Neural cell (in vitro differentiated cells): Measurements from ENCODE around the gene CLEC16A. TPM values are rescaled to one million over a fixed set of nuclear protein-coding genes. Genes with fewer than 3 reads are reported as not detected.

Experiments
- H2AFZ ChIP-seq: fragments of 200-600, 300-800 bp; sonication (generic), shearing (Covaris generic); 2 replicates; pipeline ENCODE4 v1.6.0; 2014; ENCODE audit warnings: low read depth, mild to moderate bottlenecking, antibody characterized with exemption, low read length, moderate library complexity
- H3F3A ChIP-seq: fragments of 200-600 bp; shearing (Covaris generic); 2 replicates; pipeline ENCODE4 v1.6.1; 2016; ENCODE audit warnings: mild to moderate bottlenecking, moderate library complexity, mixed read lengths, antibody characterized with exemption, low read length; ENCODE audit not compliant: insufficient read depth, poor library complexity, severe bottlenecking
- H3K27ac ChIP-seq: fragments of 200-600, 300-800 bp; sonication (generic), shearing (Covaris generic); 2 replicates; pipeline ENCODE4 v1.5.1; 2014; ENCODE audit warnings: mild to moderate bottlenecking, low read length, moderate library complexity
- H3K27me3 ChIP-seq: fragments of 300-800, 200-600 bp; sonication (generic), shearing (Covaris generic); 2 replicates; pipeline ENCODE4 v1.6.0; 2014; ENCODE audit warnings: mild to moderate bottlenecking, low read depth, low read length, moderate library complexity; ENCODE audit not compliant: insufficient read depth
- H3K36me3 ChIP-seq: fragments of 300-800, 200-600 bp; sonication (generic), shearing (Covaris generic); 2 replicates; pipeline ENCODE4 v1.5.1; 2014; ENCODE audit warnings: mild to moderate bottlenecking, antibody characterized with exemption, low read length, moderate library complexity; ENCODE audit not compliant: insufficient read depth
- H3K4me2 ChIP-seq: fragments of 300-800, 200-600 bp; sonication (generic), shearing (Covaris generic); 2 replicates; pipeline ENCODE4 v1.6.0; 2014; ENCODE audit warnings: mild to moderate bottlenecking, low read length
- H3K4me3 ChIP-seq: fragments of 300-800, 200-600 bp; sonication (generic), shearing (Covaris generic); 2 replicates; pipeline ENCODE4 v1.5.1; 2014; ENCODE audit warnings: mild to moderate bottlenecking, low read length, moderate library complexity
- H3K79me2 ChIP-seq: fragments of 200-600 bp; shearing (Covaris generic); replicated peaks from 2 replicates; pipeline ENCODE4 v1.6.0; 2014; ENCODE audit warnings: mild to moderate bottlenecking, low read length, moderate library complexity; ENCODE audit not compliant: insufficient read depth
- H3K9ac ChIP-seq: fragments of 300-800, 200-600 bp; sonication (generic), shearing (Covaris generic); 2 replicates; pipeline ENCODE4 v1.6.1; 2016; ENCODE audit warnings: mild to moderate bottlenecking, low read length, mixed read lengths
- H3K9me2 ChIP-seq: fragments of 200-600 bp; shearing (Covaris generic); 2 replicates; pipeline ENCODE4 v1.6.1; 2016; ENCODE audit warnings: mild to moderate bottlenecking, low read length, mixed read lengths; ENCODE audit not compliant: insufficient read depth
- H3K9me3 ChIP-seq: fragments of 200-600, 300-800 bp; sonication (generic), shearing (Covaris generic); 2 replicates; pipeline ENCODE4 v1.6.1; 2016; ENCODE audit warnings: mild to moderate bottlenecking, mixed run types, low read length, moderate library complexity, mixed read lengths
- H4K20me1 ChIP-seq: fragments of 200-600 bp; shearing (Covaris generic); 2 replicates; pipeline ENCODE4 v1.6.1; 2016; ENCODE audit warnings: mild to moderate bottlenecking, mixed run types; ENCODE audit not compliant: insufficient read depth
- CTCF ChIP-seq: fragments of 450-650 bp; IDR thresholded peaks from 2 replicates; pipeline ENCODE4 v1.5.1; 2014; ENCODE audit warnings: antibody characterized with exemption, mild to moderate bottlenecking, moderate library complexity; ENCODE audit not compliant: poor library complexity, severe bottlenecking
- EP300 ChIP-seq: fragments of 450-650 bp; conservative IDR thresholded peaks from 2 replicates; pipeline ENCODE4 v1.6.1; 2014; ENCODE audit warnings: antibody characterized with exemption, mild to moderate bottlenecking, moderate library complexity; ENCODE audit not compliant: poor library complexity, severe bottlenecking
- EZH2 ChIP-seq: fragments of 200-600, 300-800 bp; shearing (Covaris generic), sonication (generic); IDR thresholded peaks from 2 replicates; pipeline ENCODE4 v1.6.1; 2014; ENCODE audit warnings: antibody characterized with exemption, low read length, borderline replicate concordance, mild to moderate bottlenecking; ENCODE audit not compliant: insufficient read depth, poor library complexity, severe bottlenecking
- MXI1 ChIP-seq: fragments of 450-650 bp; conservative IDR thresholded peaks from 2 replicates; pipeline ENCODE4 v1.6.1; 2014; ENCODE audit warnings: antibody characterized with exemption, mild to moderate bottlenecking; ENCODE audit not compliant: poor library complexity, severe bottlenecking
- POLR2AphosphoS5 ChIP-seq: IDR thresholded peaks from 2 replicates; pipeline ENCODE4 v1.6.1; 2012
- RAD21 ChIP-seq: fragments of 450-650 bp; conservative IDR thresholded peaks from 2 replicates; pipeline ENCODE4 v1.6.1; 2014; ENCODE audit warnings: antibody characterized with exemption, mild to moderate bottlenecking, moderate library complexity
- REST ChIP-seq: IDR thresholded peaks from 2 replicates; pipeline ENCODE4 v1.6.1; 2012; ENCODE audit warnings: borderline replicate concordance
- SMC3 ChIP-seq: fragments of 450-650 bp; conservative IDR thresholded peaks from 2 replicates; pipeline ENCODE4 v1.6.1; 2014; ENCODE audit warnings: antibody characterized with exemption, mild to moderate bottlenecking, moderate library complexity; ENCODE audit not compliant: poor library complexity
- TAF1 ChIP-seq: IDR thresholded peaks from 2 replicates; pipeline ENCODE4 v1.6.1; 2012; ENCODE audit warnings: low read depth
- polyA plus RNA-seq: library from polyadenylated mRNA; depleted of rRNA; stranded (reverse); fragments of >200 nt; gene quantifications from 2 replicates; pipeline ENCODE4 v1.2.3, GENCODE V29; 2014

Gene CLEC16A
- polyA plus RNA-seq, 1 donor from 2014 or later, result 11.1 TPM

- no peak overlapping the region for H3K4me2 ChIP-seq
- no peak overlapping the region for H2AFZ ChIP-seq
- no peaks in the 10 kb centered on the region for H3K36me3 ChIP-seq
- TF ChIP-seq EZH2, result no peak
- no peak for TF ChIP-seq RAD21
- TF ChIP-seq CTCF, result no peak
- TF ChIP-seq MXI1, result no peak
- TF ChIP-seq POLR2AphosphoS5, result no peak
- no peak for TF ChIP-seq EP300
- TF ChIP-seq SMC3, result no peak
- TF ChIP-seq TAF1, result no peak
- TF ChIP-seq REST, result no peak
- no peaks in the 10 kb centered on the region for H3K9me2 ChIP-seq
- H3K9me3 ChIP-seq, result no peaks in the 10 kb centered on the region
- H4K20me1 ChIP-seq, result no peaks in the 10 kb centered on the region
- no peak overlapping the region for H3K4me3 ChIP-seq
- no peak overlapping the region for H3K9ac ChIP-seq
- no peaks in the 10 kb centered on the region for H3K79me2 ChIP-seq
- H3K27ac ChIP-seq, result no peak overlapping the region
- no peaks in the 10 kb centered on the region for H3K27me3 ChIP-seq
- no peaks in the 10 kb centered on the region for H3F3A ChIP-seq
Observed at GRCh38 chr16:11011326-11011725, 67.0 kb downstream of the CLEC16A start.

- H3K27ac ChIP-seq, result no peak overlapping the region
- H3K4me3 ChIP-seq, result no peak overlapping the region
- H3K9me2 ChIP-seq, result no peaks in the 10 kb centered on the region
- no peaks in the 10 kb centered on the region for H3K79me2 ChIP-seq
- H2AFZ ChIP-seq, result no peak overlapping the region
- H3K9ac ChIP-seq, result no peak overlapping the region
- TF ChIP-seq CTCF, result no peak
- H3K9me3 ChIP-seq, result no peaks in the 10 kb centered on the region
- H4K20me1 ChIP-seq, result no peaks in the 10 kb centered on the region
- H3K36me3 ChIP-seq, result no peaks in the 10 kb centered on the region
- H3F3A ChIP-seq, result no peaks in the 10 kb centered on the region
- no peaks in the 10 kb centered on the region for H3K27me3 ChIP-seq
- no peak overlapping the region for H3K4me2 ChIP-seq
Observed at GRCh38 chr16:11012841-11013240, 68.5 kb downstream of the CLEC16A start.
